Inflammatory macrophage treated with lipopolysaccharide for 1 hour (primary cell): ENCODE measurements around the gene MSX2.
A peak's percentile ranks its signal among the peaks of the same experiment; 100 is the strongest.

Source experiments
- DNase-seq, 2 donors: peaks; one replicate each; pipeline ENCODE4 v3.0.0-alpha.2; 2020 to 2022

Gene MSX2

DNA sequence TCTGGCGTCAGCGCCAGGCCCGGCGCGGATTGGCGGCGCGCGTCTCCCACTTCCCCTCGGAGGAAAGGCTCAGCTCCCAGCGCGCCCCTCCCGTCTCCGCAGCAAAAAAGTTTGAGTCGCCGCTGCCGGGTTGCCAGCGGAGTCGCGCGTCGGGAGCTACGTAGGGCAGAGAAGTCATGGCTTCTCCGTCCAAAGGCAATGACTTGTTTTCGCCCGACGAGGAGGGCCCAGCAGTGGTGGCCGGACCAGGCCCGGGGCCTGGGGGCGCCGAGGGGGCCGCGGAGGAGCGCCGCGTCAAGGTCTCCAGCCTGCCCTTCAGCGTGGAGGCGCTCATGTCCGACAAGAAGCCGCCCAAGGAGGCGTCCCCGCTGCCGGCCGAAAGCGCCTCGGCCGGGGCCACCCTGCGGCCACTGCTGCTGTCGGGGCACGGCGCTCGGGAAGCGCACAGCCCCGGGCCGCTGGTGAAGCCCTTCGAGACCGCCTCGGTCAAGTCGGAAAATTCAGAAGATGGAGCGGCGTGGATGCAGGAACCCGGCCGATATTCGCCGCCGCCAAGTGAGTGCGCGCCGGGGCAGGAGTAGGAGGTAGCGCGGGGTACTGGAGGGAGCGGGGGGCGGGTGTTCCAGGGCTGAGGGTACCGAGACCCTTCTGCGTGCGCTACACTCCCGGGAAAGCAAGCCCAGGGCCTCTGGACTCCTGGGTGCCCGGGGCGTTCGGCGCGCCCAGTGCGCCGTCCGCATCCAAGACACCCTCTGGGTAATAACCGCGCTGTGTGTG lies at the start of gene MSX2:
Gene MSX2 (plus strand): TSS at position 99 of the 777 bp plus-strand sequence. CDS start 78 bp downstream, at position 177.
- DNase-seq: peak; percentile 9 to 32

DNA sequence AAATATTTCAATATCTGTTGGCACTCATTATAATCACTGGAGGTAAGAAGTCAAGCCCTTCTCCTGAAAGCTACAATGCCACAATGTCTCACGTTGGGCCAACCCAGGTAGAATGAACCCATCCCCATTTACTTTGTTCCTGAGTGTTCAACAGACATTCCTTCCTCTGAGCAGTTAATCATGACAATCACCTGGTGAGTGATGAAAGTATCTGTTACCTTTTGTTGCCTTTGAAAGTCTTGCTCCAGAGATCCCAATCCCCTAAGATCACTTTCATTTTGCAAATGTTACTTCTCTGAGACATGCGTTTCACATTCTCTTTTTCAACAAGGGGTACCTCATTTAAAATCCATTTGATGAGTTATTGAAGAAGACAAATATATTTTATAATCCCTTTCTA lies 49.3 kb upstream of the MSX2 start:
- DNase-seq: no peak

DNA sequence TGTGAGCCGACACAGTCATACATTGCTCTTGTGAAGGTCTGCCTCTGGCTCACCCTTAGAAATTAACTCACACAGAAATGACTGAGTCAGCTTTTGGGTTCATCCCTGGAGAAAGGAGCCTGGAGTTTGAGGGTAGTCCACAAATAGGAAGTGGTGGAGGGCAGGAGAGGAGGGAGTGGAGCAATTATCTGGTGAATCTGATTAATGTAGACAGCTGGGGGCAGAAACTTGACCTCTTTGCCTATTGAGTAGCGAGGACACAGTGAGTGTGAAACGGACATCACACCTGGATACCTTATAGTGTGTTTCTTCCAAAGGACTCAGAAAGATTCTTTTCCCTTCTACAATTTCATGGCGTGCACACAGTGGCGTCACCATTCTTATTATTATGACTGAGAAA lies 48.5 kb upstream of the MSX2 start:
- DNase-seq: no peak

DNA sequence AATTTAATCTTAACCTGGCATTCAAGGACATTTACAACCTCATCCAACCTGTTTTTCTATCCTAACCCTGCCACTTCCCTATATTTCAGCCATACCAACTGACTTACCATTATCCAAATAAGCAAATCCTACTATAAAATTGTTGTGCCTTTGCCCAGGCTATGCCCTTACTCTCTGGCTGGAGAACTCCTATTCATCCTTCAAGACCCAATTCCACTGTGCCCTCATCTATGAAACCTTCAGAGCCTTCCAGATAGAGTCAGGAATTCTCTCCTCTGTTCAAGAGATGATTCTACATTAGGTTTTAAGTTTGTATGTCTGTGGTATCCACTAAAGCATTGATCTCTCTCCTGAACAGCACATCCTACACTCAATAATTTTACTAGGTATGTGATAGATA lies 46.3 kb upstream of the MSX2 start:
- DNase-seq: no peak

DNA sequence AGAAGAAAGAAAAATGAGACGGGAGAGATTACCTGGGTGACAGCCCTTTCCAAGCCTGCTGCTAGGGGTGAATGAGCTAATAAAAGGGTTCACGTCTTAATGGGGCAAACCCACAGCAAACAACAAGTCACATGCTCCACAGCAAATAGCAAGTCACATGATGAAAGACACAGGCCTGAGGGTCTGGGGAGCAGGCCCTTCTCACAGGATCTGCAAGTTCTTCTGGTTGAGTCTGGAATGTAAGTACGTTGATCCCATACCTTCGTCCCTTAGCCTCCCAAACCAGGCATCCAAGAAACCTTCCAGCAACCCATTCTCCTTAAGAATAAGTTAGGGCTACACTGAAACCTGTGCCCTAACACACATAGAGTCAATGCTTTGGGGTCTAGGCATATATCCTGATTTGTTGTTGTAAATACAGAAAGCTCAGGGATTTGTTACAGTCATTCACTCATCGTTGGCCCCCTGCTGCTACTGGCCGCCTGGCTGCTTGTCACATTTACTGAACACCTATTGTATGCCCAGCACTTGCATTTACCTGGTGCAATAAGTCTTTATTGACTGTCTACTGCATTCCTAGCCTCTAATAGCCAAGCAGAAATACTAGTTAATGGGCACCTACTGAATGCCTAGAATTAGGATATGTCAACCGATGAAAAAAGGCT lies 43.3 kb upstream of the MSX2 start:
- DNase-seq: no peak

DNA sequence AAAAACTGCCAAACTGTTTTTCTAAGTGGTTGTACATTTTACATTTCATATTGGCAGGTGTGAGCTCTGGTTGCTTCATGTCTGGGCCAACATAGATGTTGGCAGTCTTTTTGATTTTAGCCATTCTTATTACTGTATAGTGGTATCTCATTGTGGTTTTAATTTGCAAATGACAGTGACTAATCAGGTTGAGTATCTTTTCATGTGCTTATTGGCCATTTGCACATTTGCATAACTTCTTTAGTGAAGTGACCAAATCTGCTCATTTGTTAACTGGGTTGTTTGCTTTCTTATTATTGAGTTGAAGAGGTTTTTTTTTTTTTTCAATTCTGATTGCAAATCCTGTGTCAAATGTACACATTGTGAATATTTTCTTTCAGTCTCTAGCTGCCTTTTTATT lies 36.9 kb upstream of the MSX2 start:
- no peak for DNase-seq

DNA sequence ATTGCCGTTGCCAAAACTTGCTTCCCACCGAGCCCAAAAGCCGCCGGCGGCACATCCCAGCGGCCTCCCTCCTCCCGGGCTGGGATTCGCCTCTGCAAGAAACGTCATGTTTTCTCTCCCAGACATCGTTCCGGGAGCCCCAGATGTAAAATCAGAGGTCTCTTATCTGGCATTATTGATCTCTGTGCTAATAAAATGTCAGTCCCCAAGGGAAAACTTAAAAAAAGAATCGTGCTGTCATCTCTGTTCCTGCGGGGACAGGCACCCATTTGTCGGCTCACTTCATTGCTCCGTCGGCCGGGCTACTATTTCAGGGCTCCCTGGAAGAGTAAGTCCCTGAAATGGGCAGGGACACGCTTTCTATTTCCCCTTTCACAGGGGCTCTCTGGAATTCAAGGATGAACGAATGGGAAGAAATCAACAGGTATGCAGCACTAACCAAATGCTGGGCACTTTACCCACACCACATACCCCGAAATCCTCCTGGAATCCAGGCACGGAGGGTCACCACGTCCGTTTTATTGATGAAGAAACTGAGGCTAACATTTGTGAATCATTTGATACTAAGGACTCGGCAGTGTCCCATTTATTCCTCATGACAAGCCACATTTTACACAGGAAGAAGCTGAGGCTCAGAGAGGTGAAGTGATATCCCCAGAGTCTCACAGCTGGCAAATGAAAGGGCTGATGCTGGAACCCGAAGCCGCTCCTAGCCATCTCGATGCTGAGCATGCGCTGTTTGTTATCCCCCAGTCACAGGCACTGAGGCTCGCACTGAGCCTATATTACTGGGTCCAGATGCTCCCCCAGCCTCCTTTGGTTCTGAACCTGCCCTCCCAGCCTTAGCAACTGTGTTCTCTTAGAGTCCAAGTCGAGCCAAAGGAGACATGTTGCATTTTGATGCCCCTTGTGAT lies 35.7 kb upstream of the MSX2 start:
- no peak for DNase-seq

DNA sequence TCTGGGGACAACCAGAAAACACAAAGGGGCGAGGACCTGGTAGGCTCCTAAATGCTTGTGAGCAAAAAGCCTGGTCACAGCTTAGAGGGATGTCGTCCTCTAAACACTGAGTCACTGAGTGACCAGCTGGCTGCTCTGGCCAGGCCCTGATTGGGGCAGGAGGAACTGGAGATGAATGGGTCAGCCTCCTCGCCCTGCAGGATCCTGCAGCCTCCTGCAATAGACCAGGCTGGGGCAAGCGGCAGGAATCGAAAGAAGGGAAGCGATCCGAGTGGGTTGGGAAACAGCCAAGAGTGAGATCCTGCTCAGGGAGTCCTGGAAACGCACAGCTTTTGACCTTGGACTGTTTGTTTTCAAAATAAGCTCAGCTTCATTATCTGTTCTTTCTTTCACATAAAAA lies 34.1 kb upstream of the MSX2 start:
- no peak for DNase-seq

DNA sequence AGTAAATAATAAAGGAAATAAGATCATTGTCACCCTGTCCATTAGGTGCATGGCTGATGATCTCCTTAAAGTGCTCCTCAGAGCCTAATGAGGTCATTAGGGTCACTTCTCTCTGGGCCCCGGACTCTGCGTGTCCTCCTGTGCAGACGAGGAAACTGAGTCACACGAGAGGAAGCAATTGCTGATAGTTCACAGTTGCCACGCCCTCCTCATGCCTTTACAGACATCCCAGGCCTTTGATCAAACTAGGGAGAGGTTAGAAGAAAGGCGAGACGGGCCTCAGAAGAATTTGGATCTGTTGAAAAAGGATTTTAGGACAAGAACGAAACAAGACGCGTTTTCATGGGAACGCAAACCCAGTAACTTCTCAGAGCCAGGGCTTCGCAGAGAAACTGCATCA lies 32.0 kb upstream of the MSX2 start:
- DNase-seq: no peak

DNA sequence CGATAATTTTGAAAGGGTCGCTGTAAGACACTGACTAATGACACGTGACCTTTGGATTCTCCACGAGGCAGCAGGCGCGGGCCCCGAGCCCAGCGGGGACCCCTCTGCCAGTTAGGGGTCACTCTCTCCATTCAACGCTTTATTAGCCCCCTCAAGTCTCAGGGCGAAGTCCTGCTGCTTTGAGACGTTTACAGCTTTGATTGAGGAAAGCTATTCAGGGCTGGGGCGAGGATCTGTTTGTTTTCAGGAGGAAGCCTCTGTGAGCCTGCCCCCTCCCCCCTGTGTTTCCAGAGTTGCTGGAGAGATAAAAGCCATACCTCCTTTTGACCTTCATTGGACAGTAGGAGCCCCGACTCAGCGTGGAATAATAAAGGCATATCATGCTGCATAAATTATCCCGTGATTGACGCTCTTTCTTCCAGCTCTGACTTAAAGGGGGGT lies 31.4 kb upstream of the MSX2 start:
- no peak for DNase-seq

DNA sequence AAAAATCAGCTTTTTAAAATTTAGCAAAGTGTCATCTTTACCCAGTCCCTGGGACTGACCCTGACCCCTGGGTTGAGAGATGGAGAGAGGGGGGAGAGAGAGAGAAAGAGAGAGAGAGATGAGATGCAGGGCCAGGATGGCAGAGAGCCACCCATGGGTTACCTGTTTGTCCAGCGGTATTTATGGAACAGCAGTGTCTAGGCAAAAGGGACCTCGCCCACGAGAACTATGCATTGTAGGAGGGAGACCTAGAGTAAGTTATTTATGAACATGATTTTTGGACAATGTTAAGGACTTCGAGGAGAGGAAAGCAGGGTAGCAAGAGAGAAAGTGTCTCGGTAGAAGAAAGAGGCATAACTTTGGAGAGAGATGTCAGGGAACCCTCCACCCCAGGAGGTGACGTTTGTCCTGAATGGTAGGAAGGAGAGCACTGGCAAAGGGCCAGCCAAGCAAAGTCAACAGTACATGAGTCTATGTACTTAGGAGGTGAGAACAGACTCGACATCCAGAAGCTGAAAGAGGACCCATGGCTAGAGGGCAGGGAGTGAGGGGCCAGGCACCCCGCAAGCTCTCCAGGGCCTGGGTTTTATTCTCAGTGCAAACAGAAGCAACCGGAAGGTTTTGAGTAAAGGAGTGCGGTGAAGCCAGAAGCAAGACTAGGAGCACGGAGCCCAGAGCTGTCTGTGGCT lies 30.5 kb upstream of the MSX2 start:
- DNase-seq: no peak

DNA sequence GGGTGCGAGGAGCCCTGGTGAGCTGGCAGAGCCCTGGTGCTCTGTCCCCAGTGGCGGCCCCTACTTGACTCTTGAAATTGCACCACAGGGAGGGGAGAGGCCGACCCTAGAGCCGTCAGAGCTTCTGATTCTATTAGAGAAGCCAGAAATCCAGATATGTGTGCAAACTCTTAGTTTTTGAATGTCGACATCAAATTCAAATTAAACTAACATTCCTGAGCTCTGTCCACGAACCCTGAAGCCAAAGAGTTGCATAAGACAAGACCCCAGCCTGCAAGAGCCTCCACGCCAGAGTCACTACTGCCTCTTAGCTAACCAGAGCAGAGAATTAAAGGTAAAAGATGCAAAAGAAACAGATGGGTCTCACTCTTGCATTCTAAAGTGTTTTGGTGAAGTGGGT lies 29.8 kb upstream of the MSX2 start:
- no peak for DNase-seq

DNA sequence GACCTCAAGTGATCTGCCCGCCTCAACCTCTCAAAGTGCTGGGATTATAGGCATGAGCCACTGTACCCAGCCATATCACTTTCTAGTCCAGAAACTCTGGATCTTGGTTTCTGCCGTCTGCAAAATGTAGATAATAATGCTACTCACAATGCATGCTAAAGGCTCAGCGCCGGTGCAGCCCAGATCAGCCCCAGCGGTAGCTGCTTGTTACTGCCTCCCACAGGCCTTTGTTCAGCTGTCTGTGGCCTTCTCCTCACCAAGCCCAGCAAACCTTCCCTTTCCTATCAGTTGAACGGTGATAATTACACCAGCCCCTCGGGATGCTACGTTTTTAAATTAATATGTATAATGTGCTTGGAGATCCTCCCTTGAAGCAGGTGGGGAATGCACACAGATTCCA lies 26.2 kb upstream of the MSX2 start:
- DNase-seq: no peak

DNA sequence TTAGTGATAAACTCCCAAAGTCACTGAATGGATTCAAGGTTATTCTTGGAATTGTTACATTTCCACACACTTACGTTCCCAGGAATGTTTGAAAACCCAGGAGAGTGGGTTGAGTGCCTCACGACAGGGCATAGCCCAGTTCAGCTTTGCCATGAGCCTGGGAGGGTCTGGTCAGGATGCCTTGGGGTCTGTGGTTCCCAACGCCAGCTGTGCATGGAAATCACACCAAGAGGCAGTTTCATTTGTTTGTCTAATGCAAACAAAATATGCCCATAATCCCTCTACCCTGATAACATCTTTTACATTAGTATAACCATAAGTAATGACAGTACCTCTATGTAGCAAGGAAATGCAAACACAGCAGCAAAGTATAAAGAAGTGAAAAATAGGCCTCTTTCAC lies 25.3 kb upstream of the MSX2 start:
- no peak for DNase-seq

DNA sequence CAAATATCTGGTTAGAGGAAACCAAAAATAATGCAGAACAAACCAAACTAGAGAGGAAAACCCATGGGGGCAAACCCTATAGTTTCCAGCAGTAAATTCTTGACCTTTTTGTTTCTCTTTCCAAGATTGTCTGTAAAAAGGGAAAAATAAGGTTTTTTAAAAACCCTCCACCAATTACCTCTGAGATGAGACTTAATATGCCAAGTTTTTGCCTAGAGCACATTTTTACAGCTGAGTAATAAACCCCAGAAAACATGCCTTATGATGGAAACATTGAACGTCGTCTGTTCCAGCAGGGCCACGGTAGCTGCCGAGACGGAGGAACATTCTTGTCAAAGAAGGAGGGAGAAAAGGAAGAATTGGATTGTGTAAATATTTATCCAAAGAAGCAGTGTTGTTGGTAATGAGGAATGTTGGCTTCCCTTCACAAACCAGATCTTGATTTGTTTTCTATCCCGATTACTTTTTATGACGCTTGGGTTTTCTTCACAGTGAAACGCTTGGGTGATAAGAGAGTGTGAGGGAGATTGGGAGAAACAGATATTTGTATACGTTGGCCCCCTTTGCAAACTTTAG lies 17.3 kb upstream of the MSX2 start:
- no peak for DNase-seq

DNA sequence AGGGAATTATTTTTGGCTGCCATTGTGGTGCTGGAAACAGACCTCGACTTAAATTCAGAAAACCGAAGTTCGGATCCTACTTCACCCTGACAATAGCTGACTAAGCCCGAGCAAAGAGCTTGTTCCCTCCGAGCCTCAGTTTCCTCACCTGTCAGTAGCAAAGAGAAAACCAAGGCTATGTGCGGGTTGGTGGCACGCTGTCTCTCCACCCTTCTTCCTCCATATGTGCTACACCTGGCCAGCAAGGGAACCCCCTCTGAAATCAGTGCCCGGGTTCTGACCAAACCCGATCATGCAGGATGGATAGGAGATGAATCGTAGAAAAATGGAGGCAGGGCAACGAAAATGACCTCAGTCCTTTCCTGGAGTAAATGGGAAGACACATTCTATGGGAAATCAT lies 16.7 kb upstream of the MSX2 start:
- DNase-seq: no peak

DNA sequence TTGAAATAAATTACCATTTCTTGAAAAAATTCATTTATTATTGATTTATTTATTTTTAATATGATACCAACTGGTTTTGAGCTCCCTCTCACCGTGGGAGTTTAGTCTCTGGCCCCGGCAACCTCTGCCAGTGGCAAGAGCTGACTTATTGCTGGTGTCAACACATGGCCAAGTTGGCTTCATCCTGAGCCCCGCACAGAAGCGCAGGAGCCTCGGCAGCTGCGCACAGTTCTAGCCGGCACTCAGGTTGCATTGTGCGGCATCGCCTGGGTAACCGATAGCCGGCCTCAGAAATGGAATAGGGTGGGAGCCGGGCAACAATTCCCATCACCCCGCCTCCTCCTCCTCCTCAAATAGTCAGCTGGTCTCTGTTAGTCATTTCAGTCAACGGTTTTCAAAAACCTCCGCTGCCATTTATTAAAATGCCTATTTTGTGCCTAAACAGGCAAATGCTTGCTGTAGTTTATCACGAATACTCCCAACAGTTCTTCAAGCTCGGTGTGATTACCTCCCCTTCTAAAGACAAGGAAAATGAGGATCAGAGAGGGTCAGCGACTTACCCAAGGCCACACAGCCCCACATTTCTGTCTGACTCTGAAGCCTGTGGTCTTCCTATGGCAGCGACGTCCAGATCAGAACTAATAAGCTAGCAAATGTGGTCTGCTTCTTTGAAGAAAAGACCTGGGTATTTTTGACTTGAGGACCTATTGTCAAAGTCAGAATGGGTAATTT lies 15.7 kb upstream of the MSX2 start:
- DNase-seq: no peak

DNA sequence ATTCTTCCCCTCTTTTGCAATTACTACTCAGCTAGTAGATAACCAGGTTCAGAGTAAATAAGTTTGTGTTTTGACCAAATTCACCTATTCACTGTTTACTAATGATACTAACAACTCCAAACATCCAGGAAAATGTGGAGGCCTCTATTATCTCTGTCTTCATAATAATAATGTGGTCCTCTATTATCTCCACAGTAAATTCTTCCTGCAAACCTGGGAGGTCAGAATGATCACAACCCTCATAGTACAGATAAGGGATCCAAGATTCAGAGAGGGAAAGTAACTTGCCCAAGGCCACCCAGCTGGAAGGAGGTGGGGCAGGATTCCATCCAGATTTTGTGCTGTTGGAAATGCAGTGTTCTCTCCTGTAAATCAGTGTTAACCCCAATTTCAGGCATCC lies 9.6 kb upstream of the MSX2 start:
- DNase-seq: no peak

DNA sequence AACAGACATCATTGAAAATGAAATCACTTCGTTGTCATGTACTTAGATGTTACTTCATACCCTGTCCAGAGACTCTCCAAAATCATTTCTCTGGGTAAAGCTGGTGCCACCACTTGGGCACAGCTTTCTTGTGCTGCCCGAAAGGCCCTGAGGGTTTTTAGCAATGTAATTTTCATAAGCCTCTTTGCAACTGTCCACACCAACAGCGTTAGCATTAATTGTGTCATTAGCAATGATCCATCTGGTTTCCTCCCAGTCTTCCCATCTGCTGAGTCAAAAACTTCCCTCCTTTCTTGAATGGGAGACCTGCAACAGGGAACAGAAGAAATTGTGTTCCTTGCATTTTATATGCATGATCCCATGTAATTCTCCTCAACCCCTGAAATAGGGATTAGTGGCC lies 8.6 kb upstream of the MSX2 start:
- DNase-seq: no peak

DNA sequence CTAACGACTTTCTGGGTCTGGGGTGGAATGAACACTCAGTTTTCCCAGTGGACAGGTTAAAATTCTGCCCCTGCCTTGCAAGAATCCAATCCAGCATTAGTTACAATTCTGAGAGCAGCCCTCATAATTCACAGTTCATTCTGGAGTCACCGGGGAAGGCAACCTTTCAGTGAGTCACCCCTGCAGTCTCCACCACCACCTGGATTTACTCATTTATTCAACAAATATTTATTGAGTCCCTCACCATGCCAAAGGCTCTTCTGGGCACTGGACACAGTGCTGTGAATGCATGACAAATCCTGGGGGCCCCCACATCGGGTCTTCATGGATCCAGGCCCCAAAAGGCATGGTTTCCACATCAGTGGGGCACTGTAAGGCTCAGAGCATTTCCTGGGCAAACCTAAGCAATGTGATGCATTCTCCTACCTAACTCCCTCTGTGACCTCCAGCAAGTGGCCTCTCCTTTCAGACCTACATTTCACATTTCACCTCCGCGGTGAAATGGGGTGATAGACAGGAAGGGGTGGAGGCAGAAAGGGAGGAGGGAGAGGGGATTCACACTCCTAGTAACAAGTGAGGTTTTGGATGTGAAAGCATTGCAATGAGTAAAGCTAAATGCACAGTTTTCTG lies 6.4 kb upstream of the MSX2 start:
- no peak for DNase-seq

DNA sequence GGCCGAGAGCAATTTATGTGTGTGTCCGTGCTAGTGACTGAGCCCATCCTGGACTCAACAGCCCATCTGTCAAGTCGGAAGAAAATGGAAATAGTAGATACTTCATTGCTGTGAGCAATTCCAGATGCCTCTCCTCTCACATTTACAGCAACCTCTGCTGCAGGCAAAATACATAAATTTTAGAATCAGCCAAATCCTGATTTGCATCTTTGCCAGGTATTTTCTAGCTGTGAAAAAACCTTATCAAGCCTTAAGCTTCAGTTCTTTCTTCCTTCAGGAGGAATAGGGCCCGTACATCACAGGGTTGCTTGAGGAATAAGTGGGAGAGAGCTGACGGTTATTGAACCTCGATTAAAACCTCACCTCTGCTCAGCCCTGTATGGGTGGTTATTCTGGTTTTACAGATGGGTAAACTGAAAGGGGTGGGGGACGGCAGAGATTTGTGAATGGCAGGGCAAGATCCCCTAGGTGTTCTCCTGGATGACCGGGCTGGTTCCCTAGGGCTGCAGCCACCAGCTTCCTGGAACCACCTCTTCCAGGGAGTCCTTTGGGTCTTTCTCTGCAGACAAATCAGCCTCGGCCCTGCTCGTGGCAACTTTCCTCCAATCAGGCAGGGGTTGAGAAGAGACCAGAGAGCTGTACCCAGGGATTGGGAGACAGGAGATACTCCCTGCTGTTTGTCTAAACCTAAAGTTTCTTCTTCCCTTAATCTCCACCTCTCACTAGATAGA lies 5.3 kb upstream of the MSX2 start:
- DNase-seq: no peak
